ENCODE measurements around the gene NKX1-2. TPM values are rescaled to one million over a fixed set of nuclear protein-coding genes. Genes with fewer than 3 reads are reported as not detected.

Gene NKX1-2
- total and polyA plus RNA-seq, 2 of the 8 experiments (the other 6 are each of a cell fraction or from before 2014, with no cell fraction given), result 12.7 to 34.9 TPM

DNA sequence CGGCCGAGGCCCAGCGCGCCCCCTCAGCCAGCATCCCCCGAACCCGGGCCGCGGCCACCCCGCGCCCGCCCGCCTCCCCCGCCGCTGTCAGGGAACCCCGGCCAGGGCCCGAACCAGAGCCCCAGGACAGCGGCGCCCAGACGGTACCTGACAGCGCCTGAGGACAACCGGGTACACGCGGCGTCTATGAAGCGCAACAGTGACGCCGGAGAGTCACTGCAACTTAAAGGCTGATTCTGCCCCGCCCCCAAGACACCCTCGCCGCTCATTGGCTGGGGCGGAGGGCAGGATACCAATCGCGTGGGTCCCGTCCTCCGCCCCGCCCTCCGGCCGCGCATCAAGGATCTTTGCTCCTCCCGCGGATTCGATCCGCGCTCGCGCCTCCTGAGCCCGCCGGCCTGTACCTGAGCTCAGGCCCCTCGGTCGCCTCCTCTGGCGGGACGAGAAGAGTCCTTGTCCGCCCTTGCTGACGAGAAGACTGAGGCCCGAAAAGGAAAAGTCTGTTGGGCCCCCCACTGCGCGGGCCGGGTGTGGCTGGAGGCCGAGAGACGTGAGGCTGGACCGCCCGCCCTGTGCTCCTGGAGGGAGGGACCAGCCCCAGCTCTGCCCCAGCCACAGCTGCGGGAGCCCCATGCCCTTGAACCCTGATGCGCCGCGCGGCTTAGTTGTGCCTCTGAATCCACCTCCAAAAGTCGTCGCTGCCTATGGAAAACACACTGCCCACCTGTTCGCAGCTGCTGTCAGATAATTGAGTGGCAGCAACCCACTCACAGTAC, 30.9 kb downstream of the NKX1-2 start, which contains the start of gene OAT:
TSS of gene OAT (minus strand) at position 198 of the 776 bp plus-strand sequence. CDS start 6,752 bp downstream, outside the sequence.
- peak; percentile 95 to 97 for DNase-seq (ENCODE audit: low read depth in 1 of 2, low spot score in 2 of 2)
- Histone ChIP-seq H3K4me3 (ENCODE audit: extremely low read depth in 1 of 4, insufficient read depth in 2 of 4, low read depth in 3 of 4, low read length in 4 of 4) (peak within 1 kb of the TSS; percentile 58 to 79 (median 62)), H2BK5ac (ENCODE audit: low read depth, low read length) (peak within 1 kb of the TSS; percentile 87; the same call in 1 of the 2 replicates), H2AFZ (ENCODE audit: low read length) (peak within 1 kb of the TSS; percentile 51; the same call in 1 of the 2 replicates), H3K27me3 (replicated peaks in 1 of 4; ENCODE audit: control insufficient read depth in 3 of 4, extremely low read depth in 1 of 4, insufficient read depth in 3 of 4, low read length in 3 of 4) (peaks cover 0 to 2% (median 0%) of the 10 kb centered on the region in 4 experiments; a peak in 1 of 7 replicates), H4K91ac (replicated peaks; ENCODE audit: insufficient read length, low read length) (peak within 1 kb of the TSS; percentile 93), H2AK5ac (ENCODE audit: low read depth, low read length) (peak within 1 kb of the TSS; percentile 70; the same call in 1 of the 2 replicates), H3K79me1 (ENCODE audit: low read depth, low read length) (no peaks in the 10 kb centered on the region), H3K4ac (replicated peaks; ENCODE audit: insufficient read length, low read depth, low read length) (peak within 1 kb of the TSS; percentile 57), H2BK15ac (ENCODE audit: low read length) (peak within 1 kb of the TSS; percentile 72), H3K9ac (replicated peaks in 1 of 4; ENCODE audit: extremely low read depth in 1 of 4, low read depth in 3 of 4, low read length in 3 of 4) (peak within 1 kb of the TSS in 2 of 4 experiments; percentile 8 to 35; a peak in 3 of 7 replicates), H3K23ac (ENCODE audit: insufficient read length) (no peak within 1 kb of the TSS), H3K4me1 (replicated peaks in 1 of 4; ENCODE audit: control insufficient read depth in 3 of 4, insufficient read depth in 4 of 4, low read length in 3 of 4) (peaks cover 2 to 5% (median 4%) of the 10 kb centered on the region in 4 experiments; a peak in 5 of 7 replicates), H2BK120ac (replicated peaks; ENCODE audit: low read depth, low read length) (peak within 1 kb of the TSS; percentile 81), H4K20me1 (replicated peaks in 1 of 2; ENCODE audit: control insufficient read depth in 1 of 2, insufficient read depth in 2 of 2, low read length in 2 of 2) (peaks cover 0 to 5% of the 10 kb centered on the region in 2 experiments), H3K79me2 (ENCODE audit: control insufficient read depth in 1 of 2, insufficient read depth in 2 of 2, low read length in 2 of 2) (peaks cover 0 to 37% of the 10 kb centered on the region in 2 experiments; a peak in 3 of 4 replicates), H3K56ac (replicated peaks; ENCODE audit: insufficient read length, low read depth, low read length) (peak within 1 kb of the TSS; percentile 33), H4K8ac (ENCODE audit: extremely low read depth, insufficient read depth, low read length) (peak within 1 kb of the TSS; percentile 22; the same call in 1 of the 2 replicates), H3K36me3 (ENCODE audit: control insufficient read depth in 2 of 4, insufficient read depth in 4 of 4, low read length in 3 of 4) (no peaks in the 10 kb centered on the region; a peak in 1 of 8 replicates), H4K5ac (ENCODE audit: insufficient read length, low read depth, low read length) (no peak within 1 kb of the TSS), H2BK12ac (ENCODE audit: low read depth, low read length) (peak within 1 kb of the TSS; percentile 90), H3K27ac (ENCODE audit: low read depth, low read length) (no peak within 1 kb of the TSS; the same call in 1 of the 2 replicates), H3K4me2 (ENCODE audit: insufficient read depth in 1 of 2, low read depth in 2 of 2, low read length in 2 of 2) (peak within 1 kb of the TSS; percentile 56 to 80), H3K18ac (ENCODE audit: extremely low read depth, low read length) (no peak within 1 kb of the TSS; the same call in 1 of the 2 replicates), H2BK20ac (ENCODE audit: low read length) (0 out of 2 replicates have a peak within 1 kb of the TSS, but pooled peaks have one; percentile 48), H3K23me2 (ENCODE audit: low read depth, low read length) (peaks cover 7% of the 10 kb centered on the region; the same call in 1 of the 2 replicates), H3K9me3 (ENCODE audit: insufficient read depth in 2 of 2, low read depth in 1 of 2, low read length in 1 of 2) (no peaks in the 10 kb centered on the region), H3K14ac (ENCODE audit: insufficient read length) (no peak within 1 kb of the TSS)
- ChIA-PET CTCF (ENCODE audit: partially characterized antibody) (interaction anchor here (0.6 to 2.7 kb wide), 12 partner anchors 8 to 424 kb away, joined by 3 to 9 read pairs (median 4); no protein-coding TSS in a partner anchor), POLR2A (ENCODE audit: partially characterized antibody) (interaction anchor here (0.5 to 4.7 kb wide), 29 partner anchors 9 to 348 kb away, joined by 3 to 43 read pairs (median 4); partner anchors contain the start of genes LHPP and NKX1-2)
- 1% methylated on average over 51 of the region's 70 CpGs; no CpG with 5 or more reads in 1 of the 2 experiments for WGBS, 2 experiments (ENCODE audit: extremely low coverage in 1 of 2, insufficient coverage in 1 of 2, insufficient read length in 1 of 2, insufficient replicate concordance in 2 of 2, low coverage in 1 of 2, low lambda C conversion rate in 2 of 2, missing lambda C conversion rate in 1 of 2)
- FAIRE-seq, result no peak
- TF ChIP-seq ZNF274 (IDR thresholded peaks at IDR 0.05; ENCODE audit: borderline replicate concordance, extremely low read depth, low read length) (no peak), CHD2 (IDR thresholded peaks at IDR 0.05; ENCODE audit: low read length) (peak; percentile 66; the same call in 1 of the 2 replicates), RXRA (IDR thresholded peaks at IDR 0.05; ENCODE audit: insufficient read depth, low read depth, low read length) (no peak), JUN (IDR thresholded peaks at IDR 0.05; ENCODE audit: low read depth, low read length) (no peak)

All from H1 (cell line).